Measurements from ENCODE around the gene ZNF148.
"Not testable (repeated sequence)": the region's sequence is repeated elsewhere in the genome, so short reads cannot be mapped to it uniquely, and the experiment has no call there.

- TF ChIP-seq EZH2 (IDR thresholded peaks at IDR 0.05; ENCODE audit: borderline replicate concordance, low read depth, low read length, poor library complexity, severe bottlenecking), result not testable (repeated sequence)
- TF ChIP-seq, protein P1, sequence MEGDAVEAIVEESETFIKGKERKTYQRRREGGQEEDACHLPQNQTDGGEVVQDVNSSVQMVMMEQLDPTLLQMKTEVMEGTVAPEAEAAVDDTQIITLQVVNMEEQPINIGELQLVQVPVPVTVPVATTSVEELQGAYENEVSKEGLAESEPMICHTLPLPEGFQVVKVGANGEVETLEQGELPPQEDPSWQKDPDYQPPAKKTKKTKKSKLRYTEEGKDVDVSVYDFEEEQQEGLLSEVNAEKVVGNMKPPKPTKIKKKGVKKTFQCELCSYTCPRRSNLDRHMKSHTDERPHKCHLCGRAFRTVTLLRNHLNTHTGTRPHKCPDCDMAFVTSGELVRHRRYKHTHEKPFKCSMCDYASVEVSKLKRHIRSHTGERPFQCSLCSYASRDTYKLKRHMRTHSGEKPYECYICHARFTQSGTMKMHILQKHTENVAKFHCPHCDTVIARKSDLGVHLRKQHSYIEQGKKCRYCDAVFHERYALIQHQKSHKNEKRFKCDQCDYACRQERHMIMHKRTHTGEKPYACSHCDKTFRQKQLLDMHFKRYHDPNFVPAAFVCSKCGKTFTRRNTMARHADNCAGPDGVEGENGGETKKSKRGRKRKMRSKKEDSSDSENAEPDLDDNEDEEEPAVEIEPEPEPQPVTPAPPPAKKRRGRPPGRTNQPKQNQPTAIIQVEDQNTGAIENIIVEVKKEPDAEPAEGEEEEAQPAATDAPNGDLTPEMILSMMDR (conservative IDR thresholded peaks at IDR 0.05; ENCODE audit: low read depth, low read length), result not testable (repeated sequence)
These were observed 30.4 kb upstream of the ZNF148 start for GRCh38 chr3:125405515-125405914.
